NCI-H1436 treated with DMSO at 0.1 percent for 48 hours (cell line): ENCODE measurements around the gene FAM171A1.
"Not testable (repeated sequence)": the region's sequence is repeated elsewhere in the genome, so short reads cannot be mapped to it uniquely, and the experiment has no call there.

Experiments used
- DNase-seq: peaks from one replicate; lab custom pipeline; 2025; lab: John Stamatoyannopoulos, UW

Gene FAM171A1

DNA sequence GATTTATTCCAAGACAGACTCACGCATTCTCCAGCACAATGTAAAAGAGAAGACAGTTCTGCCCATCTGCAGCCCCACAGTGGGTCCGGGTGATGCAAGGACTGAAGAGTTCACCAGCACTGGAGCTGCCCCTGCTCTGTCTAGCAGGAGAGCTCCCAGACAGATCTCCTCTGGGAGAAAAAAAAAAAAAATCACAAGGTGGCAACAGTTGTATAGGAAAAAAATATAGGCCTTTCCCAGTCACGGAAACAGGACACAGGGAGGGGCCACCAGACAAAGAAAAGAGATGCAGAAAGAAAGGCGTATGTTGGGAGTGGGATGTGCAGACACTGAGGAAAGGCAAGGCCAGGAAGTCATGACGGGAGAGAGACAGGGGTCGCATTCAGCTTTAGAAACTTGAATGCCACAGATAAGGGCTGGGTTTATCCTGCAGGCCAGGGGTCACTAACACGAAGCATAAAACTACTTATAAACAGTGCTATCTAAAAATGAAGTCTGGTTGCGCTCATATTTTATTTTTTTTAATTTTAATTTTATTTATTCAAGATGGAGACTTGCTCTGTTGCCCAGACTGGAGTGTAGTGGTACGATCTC lies 54.1 kb downstream of the FAM171A1 start:
- no peak for DNase-seq

DNA sequence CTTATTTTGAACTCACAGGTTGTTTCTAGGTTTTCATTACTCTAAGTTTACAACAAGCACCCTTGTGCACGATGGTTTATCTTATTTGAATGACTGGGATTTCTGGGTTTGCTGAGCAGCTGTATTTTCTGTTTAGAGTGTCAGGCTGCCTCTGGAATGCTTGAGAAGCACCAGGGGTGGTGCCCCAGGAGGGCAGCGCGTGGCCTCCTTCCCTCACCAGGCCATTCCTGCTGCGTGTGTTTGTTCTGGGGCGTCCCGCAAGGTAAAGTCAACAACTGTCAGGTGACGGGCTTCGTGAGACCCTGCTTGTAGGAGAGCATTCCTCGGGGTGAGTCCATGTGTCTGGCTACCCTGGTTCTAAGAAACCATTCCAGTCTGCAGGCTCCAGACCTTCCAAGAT lies 54.9 kb downstream of the FAM171A1 start:
- no peak for DNase-seq

GRCh38 chr10:15315286-15315685 lies 55.8 kb downstream of the FAM171A1 start:
- DNase-seq, result no peak

GRCh38 chr10:15314482-15315045 lies 56.5 kb downstream of the FAM171A1 start:
- no peak for DNase-seq

GRCh38 chr10:15313843-15314242 lies 57.2 kb downstream of the FAM171A1 start:
- DNase-seq, result no peak

DNA sequence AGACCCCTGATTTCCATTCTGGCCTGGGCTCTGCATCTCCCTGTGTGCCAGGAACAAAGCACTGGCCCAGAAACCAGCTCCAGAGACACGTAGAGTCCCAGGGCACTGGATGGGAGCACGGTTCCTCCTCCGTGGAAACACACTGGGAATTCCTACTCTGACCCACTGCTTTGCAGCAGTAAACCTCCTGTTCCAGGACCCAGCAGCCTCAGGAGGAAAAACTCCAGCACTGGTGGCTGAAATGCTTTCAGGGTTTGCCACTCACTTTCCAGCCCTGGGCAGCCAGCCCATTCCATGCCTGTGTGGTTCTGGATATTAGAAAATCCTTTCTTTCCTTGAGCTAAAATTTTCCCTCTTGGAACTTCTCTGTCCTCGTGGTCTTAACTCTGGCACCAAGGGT lies 58.0 kb downstream of the FAM171A1 start:
- DNase-seq, result no peak

- DNase-seq, result no peak
Measured at GRCh38 chr10:15311569-15312280, 59.4 kb downstream of the FAM171A1 start.

- DNase-seq, result no peak
Measured at GRCh38 chr10:15310776-15311568, 60.1 kb downstream of the FAM171A1 start.

DNA sequence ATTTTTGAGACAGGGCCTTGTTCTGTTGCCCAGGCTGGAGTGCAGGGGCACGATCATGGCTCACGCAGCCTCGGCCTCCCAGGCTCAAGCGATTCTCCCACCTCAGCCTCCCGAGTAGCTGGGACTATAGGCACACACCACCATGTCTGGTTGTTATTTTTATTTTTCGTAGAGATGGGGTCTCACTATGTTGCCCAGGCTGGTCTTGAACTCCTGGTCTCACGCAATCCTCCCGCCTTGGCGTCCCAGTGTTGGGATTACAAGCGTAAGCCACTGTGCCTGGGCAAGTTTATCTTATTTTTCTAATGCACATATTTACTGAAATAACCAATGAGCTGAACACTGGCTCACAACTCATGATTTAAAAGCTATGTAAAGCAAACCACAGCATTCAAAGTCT lies 61.9 kb downstream of the FAM171A1 start:
- no peak for DNase-seq

GRCh38 chr10:15306735-15307280 lies 64.3 kb downstream of the FAM171A1 start:
- no peak for DNase-seq

DNA sequence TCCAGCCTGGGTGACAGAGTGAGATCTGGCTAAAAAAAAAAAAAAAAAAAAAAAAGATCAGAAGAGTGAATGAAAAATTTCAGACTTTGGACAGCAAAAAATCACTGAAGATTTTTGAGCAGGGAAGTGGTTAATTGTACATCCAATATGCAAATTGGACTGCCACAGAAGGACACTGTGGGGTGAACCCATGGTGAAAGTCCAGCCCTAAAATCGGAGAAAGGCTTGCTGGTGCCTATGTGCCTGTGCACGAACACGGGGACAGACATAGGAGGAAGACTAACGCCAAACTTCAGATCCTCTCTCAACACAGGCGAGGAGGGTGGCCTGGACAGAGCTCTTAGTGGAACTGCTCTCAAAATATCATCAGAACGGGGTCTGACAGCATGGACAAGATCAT lies 65.5 kb downstream of the FAM171A1 start:
- no peak for DNase-seq

- no peak for DNase-seq
Measured at GRCh38 chr10:15305161-15305560, 65.9 kb downstream of the FAM171A1 start.

- not testable (repeated sequence) for DNase-seq
Measured at GRCh38 chr10:15302188-15302956, 68.7 kb downstream of the FAM171A1 start.

DNA sequence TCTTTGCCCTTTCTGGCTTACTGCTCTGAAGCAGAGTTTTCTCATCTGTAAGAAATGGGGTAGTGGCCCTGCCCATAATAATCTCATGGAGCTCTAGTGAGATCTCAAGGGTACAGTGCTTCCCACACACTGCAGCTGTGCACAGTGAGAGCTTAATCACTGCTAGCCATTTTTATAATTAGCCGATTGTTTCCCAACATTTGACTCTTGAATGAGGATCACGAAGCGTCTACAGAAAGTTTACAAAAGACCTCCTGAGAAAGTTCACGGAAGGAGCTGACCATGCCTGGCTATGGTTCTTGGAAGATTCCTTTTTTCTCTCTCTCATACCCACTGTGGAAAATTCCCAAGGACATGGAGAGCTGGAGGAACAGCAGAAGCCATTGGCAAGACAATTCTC lies 70.4 kb downstream of the FAM171A1 start:
- no peak for DNase-seq

- DNase-seq, result no peak
Measured at GRCh38 chr10:15300145-15300544, 70.9 kb downstream of the FAM171A1 start.

- no peak for DNase-seq
Measured at GRCh38 chr10:15296701-15297100, 74.4 kb downstream of the FAM171A1 start.

DNA sequence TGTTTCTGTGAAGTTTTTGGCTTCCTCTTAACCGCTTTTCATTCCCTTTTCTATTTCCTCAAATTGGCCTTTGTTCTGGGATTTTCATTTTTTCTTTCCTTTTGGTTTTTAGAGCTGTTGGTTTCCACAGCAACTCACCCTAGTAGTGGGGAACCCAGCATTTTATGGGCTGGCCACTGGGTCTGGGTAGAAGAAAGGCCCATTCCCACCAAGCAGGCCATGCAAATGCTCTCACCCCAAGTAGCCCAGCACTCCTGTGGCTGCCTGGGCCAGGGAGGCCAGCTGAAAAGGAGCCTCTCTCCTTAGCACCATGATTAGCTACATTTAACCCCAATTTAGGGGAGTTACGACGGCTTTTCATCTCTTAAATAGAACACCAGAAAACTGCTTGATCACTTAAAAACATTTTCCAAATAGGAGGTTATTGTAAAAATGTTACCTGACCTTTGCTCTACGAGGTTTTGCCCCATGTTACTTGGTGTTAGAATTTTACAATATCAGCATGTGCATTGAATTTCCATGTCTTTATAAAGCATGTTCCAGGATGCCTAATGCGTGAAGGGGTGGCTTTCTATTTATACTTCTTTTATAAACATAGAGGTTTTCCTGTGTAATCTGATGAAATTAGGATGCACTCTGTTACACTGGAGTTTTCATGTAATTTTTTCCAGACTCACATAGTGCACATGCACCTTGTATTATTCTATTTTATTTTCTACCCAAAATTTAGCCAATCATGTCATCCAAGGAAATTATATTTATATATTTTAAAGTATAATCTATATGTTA lies 75.4 kb downstream of the FAM171A1 start:
- DNase-seq, result no peak

DNA sequence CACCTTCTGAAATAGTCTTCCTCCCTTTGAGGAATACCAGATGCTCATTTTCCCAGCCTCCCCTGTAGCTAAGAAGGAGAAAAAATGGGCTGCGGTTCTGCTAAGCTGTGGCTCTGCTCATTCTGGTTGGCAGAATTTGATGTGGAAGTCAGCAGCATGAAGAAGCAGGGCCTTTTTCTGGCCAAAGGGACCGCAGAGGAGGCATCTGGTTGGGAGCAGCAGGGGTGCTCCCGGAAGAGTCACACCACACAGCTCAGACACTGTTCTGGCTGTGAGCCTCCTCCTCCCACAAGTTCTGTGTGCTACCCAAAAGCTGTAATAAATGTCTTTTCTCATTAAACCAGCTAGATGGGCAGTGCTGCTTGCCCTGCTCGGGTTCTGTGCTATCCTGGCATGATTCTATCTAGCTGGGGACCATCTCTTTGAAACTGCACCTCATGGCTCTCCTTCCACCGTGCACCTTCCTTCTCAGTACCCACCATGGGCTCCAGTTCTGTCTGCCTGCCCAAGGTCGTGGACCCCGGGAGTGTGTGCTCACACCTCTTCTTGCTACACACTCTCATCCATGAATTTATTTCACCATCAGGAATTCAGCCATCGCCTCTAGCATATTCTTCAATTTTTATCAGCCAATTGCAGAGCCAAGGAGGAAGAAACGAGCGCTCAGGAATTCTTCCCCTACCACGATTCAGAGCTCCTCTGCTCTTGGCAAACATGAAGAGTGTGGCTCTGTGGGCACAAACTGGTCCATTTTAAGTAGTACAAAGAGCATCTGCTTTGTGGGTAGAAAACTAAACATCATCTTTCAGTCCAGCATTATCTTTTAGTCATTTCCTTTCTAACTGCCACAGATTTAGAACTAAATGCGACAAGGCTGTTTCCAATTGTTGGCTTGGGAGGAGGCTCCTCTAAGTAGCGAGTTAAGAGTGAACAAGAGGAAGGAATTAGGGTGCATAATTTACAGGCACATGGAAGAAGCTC lies 76.9 kb downstream of the FAM171A1 start:
- DNase-seq, result no peak

- no peak for DNase-seq
Measured at GRCh38 chr10:15290671-15291070, 80.4 kb downstream of the FAM171A1 start.

GRCh38 chr10:15290150-15290549 lies 80.9 kb downstream of the FAM171A1 start:
- DNase-seq, result no peak
